HepG2 (cell line): ENCODE measurements around the gene SLC20A1. TPM values are rescaled to one million over a fixed set of nuclear protein-coding genes. Genes with fewer than 3 reads are reported as not detected.

ENCODE experiments used
- ATF7-NPFF ChIP-seq: sonication (generic); formaldehyde crosslinking; IDR thresholded peaks from 2 replicates; pipeline ENCODE4 v1.8.1; 2023; ENCODE audit warnings: mild to moderate bottlenecking, low read depth, missing genetic modification reagents, moderate library complexity
- MED13 ChIP-seq: sonication (generic); formaldehyde crosslinking; IDR thresholded peaks from 2 replicates; pipeline ENCODE4 v1.5.0; 2020; ENCODE audit warnings: missing genetic modification reagents
- MIER2 ChIP-seq: IDR thresholded peaks from 2 replicates; pipeline ENCODE4 v1.6.1; 2016; ENCODE audit warnings: missing biosample characterization, missing genetic modification reagents
- MZF1 ChIP-seq: sonication (generic); formaldehyde crosslinking; IDR thresholded peaks from 2 replicates; pipeline ENCODE4 v1.8.1; 2023; ENCODE audit warnings: mild to moderate bottlenecking, missing genetic modification reagents, borderline replicate concordance
- NFYB ChIP-seq: sonication (generic); formaldehyde crosslinking; IDR thresholded peaks from 2 replicates; pipeline ENCODE4 v1.4.0; 2020; ENCODE audit warnings: missing genetic modification reagents
- SOX13 ChIP-seq, 3 experiments: fragments of 450-650 bp in 1 of 3; sonication (generic) in 1 of 3; formaldehyde crosslinking in 1 of 3; IDR thresholded peaks in 2 of 3; conservative IDR thresholded peaks in 1 of 3; 2 replicates each; pipeline versions ENCODE4 v1.5.0 to v1.6.1; 2016 to 2020; ENCODE audit warnings: antibody characterized with exemption in 1 of 3, mild to moderate bottlenecking in 1 of 3, missing compliant biosample characterization in 1 of 3, missing genetic modification reagents in 1 of 3, moderate library complexity in 1 of 3
- U2AF1 ChIP-seq: fragments of 200-400 bp; formaldehyde crosslinking; optimal IDR thresholded peaks from 2 replicates; pipeline ENCODE3; 2017; ENCODE audit warnings: mild to moderate bottlenecking, low read depth, low read length
- ZNF335 ChIP-seq: sonication (generic); formaldehyde crosslinking; IDR thresholded peaks from 2 replicates; pipeline ENCODE4 v1.4.0; 2020; ENCODE audit warnings: missing genetic modification reagents
- ZNF446 ChIP-seq: sonication (generic); formaldehyde crosslinking; IDR thresholded peaks from 2 replicates; pipeline ENCODE4 v1.5.0; 2020; ENCODE audit warnings: mild to moderate bottlenecking, missing genetic modification reagents
- ZNF709 ChIP-seq: sonication (generic); formaldehyde crosslinking; IDR thresholded peaks from 2 replicates; pipeline ENCODE4 v1.5.0; 2020; ENCODE audit warnings: mild to moderate bottlenecking, missing genetic modification reagents
- polyA plus RNA-seq, 8 experiments: library from polyadenylated mRNA; depleted of rRNA in 3 of 8; stranded (reverse) in 7 of 8; unstranded in 1 of 8; fragments of >200 nt; fragmentation: Illumina TruSeq in 4 of 8; extraction: Trizol in 4 of 8; gene quantifications; 2 replicates each; pipeline versions ENCODE4 v1.2.1 to v1.2.3, GENCODE V29; 2011 to 2016; ENCODE audit warnings: low read depth in 4 of 8, missing spikeins in 1 of 8, mixed read lengths in 1 of 8; ENCODE audit not compliant: insufficient read depth in 1 of 8
- total RNA-seq, 5 experiments: library from RNA; depleted of rRNA; stranded (reverse); fragments of >200 nt; fragmentation: Illumina TruSeq; extraction: Trizol; gene quantifications; 2 replicates each; pipeline ENCODE4 v1.2.3, GENCODE V29; 2016; ENCODE audit warnings: low read depth in 1 of 5
- TF ChIP-seq, protein P1 (sequence below): sonication (generic); formaldehyde crosslinking; IDR thresholded peaks from 2 replicates; pipeline ENCODE4 v1.5.1; 2020; ENCODE audit warnings: missing genetic modification reagents, mild to moderate bottlenecking, borderline replicate concordance
- TF ChIP-seq, protein P2 (sequence below): sonication (generic); formaldehyde crosslinking; IDR thresholded peaks from 2 replicates; pipeline ENCODE4 v1.5.0; 2020; ENCODE audit warnings: mild to moderate bottlenecking, missing genetic modification reagents
- TF ChIP-seq, protein P3 (sequence below): sonication (generic); formaldehyde crosslinking; IDR thresholded peaks from 2 replicates; pipeline ENCODE4 v1.4.0; 2020; ENCODE audit warnings: missing genetic modification reagents
- TF ChIP-seq, protein P4 (sequence below): sonication (generic); formaldehyde crosslinking; IDR thresholded peaks from 2 replicates; pipeline ENCODE4 v1.4.0; 2020; ENCODE audit warnings: mild to moderate bottlenecking, missing genetic modification reagents
- TF ChIP-seq, protein P5 (sequence below): sonication (generic); formaldehyde crosslinking; IDR thresholded peaks from 2 replicates; pipeline ENCODE4 v1.5.0; 2020; ENCODE audit warnings: missing genetic modification reagents

The SLC20A1 gene
- total and polyA plus RNA-seq, 2 of the 13 experiments (the other 11 are each of a cell fraction or from before 2014, with no cell fraction given), result 54.0 to 85.9 TPM

DNA sequence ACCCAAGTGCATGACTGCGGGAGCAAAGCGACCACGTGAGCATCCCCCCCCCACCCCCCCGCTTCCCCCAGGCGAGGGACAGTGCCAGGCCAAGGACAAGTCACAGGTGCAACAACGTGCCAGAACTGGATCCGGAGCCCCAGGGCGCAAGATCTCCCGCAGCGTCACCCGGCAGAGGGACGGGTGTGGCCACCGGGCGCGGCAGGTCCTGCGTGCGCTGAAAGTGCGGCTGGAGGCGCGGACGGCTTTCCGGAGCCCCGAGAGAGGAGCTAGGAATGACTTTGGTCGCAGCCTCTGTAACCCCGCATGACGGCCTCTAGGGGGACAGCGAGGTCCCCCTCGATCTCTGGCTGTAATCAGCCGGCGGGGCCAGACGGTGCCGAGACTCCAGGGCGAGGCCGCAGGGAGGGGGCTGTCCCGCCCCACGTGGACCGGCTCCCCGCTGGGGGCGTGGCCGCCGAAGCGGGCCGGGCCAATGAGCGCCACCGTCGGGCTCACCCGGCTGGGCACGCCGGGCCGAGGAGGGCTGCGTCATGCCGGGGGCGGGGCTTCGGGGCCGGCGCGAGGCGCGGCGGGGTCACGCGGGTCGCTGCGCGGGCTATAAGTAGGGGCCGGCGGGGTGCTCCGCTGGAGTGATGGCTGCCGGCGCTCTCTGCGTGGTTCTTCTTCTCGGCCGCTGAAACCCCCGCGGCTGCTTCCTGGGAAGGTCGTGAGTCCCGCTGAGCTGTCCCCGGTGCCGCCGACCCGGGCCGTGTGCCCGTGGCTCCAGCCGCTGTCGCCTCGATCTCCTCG is at the start of gene SLC20A1 (continued):
- TF ChIP-seq, protein P1, sequence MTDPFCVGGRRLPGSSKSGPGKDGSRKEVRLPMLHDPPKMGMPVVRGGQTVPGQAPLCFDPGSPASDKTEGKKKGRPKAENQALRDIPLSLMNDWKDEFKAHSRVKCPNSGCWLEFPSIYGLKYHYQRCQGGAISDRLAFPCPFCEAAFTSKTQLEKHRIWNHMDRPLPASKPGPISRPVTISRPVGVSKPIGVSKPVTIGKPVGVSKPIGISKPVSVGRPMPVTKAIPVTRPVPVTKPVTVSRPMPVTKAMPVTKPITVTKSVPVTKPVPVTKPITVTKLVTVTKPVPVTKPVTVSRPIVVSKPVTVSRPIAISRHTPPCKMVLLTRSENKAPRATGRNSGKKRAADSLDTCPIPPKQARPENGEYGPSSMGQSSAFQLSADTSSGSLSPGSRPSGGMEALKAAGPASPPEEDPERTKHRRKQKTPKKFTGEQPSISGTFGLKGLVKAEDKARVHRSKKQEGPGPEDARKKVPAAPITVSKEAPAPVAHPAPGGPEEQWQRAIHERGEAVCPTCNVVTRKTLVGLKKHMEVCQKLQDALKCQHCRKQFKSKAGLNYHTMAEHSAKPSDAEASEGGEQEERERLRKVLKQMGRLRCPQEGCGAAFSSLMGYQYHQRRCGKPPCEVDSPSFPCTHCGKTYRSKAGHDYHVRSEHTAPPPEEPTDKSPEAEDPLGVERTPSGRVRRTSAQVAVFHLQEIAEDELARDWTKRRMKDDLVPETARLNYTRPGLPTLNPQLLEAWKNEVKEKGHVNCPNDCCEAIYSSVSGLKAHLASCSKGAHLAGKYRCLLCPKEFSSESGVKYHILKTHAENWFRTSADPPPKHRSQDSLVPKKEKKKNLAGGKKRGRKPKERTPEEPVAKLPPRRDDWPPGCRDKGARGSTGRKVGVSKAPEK, result 0 out of 2 replicates have a peak, but pooled peaks have one; percentile 9
- TF ChIP-seq, protein P2, sequence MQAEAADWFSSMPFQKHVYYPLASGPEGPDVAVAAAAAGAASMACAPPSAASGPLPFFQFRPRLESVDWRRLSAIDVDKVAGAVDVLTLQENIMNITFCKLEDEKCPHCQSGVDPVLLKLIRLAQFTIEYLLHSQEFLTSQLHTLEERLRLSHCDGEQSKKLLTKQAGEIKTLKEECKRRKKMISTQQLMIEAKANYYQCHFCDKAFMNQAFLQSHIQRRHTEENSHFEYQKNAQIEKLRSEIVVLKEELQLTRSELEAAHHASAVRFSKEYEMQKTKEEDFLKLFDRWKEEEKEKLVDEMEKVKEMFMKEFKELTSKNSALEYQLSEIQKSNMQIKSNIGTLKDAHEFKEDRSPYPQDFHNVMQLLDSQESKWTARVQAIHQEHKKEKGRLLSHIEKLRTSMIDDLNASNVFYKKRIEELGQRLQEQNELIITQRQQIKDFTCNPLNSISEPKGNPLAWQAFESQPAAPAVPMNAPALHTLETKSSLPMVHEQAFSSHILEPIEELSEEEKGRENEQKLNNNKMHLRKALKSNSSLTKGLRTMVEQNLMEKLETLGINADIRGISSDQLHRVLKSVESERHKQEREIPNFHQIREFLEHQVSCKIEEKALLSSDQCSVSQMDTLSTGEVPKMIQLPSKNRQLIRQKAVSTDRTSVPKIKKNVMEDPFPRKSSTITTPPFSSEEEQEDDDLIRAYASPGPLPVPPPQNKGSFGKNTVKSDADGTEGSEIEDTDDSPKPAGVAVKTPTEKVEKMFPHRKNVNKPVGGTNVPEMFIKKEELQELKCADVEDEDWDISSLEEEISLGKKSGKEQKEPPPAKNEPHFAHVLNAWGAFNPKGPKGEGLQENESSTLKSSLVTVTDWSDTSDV (CRISPR knock-in tag), result peak; percentile 82; the same call in 1 of the 2 replicates
- peak; percentile 59; the same call in 1 of the 2 replicates for TF ChIP-seq ATF7-NPFF
- TF ChIP-seq, protein P3, sequence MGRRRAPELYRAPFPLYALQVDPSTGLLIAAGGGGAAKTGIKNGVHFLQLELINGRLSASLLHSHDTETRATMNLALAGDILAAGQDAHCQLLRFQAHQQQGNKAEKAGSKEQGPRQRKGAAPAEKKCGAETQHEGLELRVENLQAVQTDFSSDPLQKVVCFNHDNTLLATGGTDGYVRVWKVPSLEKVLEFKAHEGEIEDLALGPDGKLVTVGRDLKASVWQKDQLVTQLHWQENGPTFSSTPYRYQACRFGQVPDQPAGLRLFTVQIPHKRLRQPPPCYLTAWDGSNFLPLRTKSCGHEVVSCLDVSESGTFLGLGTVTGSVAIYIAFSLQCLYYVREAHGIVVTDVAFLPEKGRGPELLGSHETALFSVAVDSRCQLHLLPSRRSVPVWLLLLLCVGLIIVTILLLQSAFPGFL (CRISPR knock-in tag), result no peak
- TF ChIP-seq MIER2 (CRISPR knock-in tag), result no peak
- TF ChIP-seq ZNF335 (CRISPR knock-in tag), result no peak
- TF ChIP-seq SOX13 (IDR thresholded peaks at IDR 0.05), result no peak
- TF ChIP-seq SOX13 (CRISPR knock-in tag; conservative IDR thresholded peaks at IDR 0.05 in 1 of 2, IDR thresholded peaks at IDR 0.05 in 1 of 2), result 0 out of 4 replicates have a peak, but pooled peaks of 1 of the 2 experiments have one; percentile 28
- peak; percentile 58 for TF ChIP-seq ZNF709 (CRISPR knock-in tag)
- TF ChIP-seq, protein P4, sequence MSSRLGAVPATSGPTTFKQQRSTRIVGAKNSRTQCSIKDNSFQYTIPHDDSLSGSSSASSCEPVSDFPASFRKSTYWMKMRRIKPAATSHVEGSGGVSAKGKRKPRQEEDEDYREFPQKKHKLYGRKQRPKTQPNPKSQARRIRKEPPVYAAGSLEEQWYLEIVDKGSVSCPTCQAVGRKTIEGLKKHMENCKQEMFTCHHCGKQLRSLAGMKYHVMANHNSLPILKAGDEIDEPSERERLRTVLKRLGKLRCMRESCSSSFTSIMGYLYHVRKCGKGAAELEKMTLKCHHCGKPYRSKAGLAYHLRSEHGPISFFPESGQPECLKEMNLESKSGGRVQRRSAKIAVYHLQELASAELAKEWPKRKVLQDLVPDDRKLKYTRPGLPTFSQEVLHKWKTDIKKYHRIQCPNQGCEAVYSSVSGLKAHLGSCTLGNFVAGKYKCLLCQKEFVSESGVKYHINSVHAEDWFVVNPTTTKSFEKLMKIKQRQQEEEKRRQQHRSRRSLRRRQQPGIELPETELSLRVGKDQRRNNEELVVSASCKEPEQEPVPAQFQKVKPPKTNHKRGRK (CRISPR knock-in tag), result no peak
- TF ChIP-seq NFYB (CRISPR knock-in tag), result peak; percentile 64; the same call in 1 of the 2 replicates
- no peak for TF ChIP-seq MZF1
- TF ChIP-seq MED13 (CRISPR knock-in tag), result peak; percentile 46; the same call in 1 of the 2 replicates
- TF ChIP-seq, protein P5, sequence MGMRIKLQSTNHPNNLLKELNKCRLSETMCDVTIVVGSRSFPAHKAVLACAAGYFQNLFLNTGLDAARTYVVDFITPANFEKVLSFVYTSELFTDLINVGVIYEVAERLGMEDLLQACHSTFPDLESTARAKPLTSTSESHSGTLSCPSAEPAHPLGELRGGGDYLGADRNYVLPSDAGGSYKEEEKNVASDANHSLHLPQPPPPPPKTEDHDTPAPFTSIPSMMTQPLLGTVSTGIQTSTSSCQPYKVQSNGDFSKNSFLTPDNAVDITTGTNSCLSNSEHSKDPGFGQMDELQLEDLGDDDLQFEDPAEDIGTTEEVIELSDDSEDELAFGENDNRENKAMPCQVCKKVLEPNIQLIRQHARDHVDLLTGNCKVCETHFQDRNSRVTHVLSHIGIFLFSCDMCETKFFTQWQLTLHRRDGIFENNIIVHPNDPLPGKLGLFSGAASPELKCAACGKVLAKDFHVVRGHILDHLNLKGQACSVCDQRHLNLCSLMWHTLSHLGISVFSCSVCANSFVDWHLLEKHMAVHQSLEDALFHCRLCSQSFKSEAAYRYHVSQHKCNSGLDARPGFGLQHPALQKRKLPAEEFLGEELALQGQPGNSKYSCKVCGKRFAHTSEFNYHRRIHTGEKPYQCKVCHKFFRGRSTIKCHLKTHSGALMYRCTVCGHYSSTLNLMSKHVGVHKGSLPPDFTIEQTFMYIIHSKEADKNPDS (CRISPR knock-in tag), result no peak; the same call in 1 of the 2 replicates
- TF ChIP-seq ZNF446 (CRISPR knock-in tag), result no peak
- peak; percentile 59 for TF ChIP-seq U2AF1
